ENCODE data around the gene OXER1. TPM values are rescaled to one million over a fixed set of nuclear protein-coding genes. Genes with fewer than 3 reads are reported as not detected.
A peak's percentile ranks its signal among the peaks of the same experiment; 100 is the strongest.

Gene OXER1
- total and polyA plus RNA-seq, 2 experiments from 2014 or later, result not detected

DNA sequence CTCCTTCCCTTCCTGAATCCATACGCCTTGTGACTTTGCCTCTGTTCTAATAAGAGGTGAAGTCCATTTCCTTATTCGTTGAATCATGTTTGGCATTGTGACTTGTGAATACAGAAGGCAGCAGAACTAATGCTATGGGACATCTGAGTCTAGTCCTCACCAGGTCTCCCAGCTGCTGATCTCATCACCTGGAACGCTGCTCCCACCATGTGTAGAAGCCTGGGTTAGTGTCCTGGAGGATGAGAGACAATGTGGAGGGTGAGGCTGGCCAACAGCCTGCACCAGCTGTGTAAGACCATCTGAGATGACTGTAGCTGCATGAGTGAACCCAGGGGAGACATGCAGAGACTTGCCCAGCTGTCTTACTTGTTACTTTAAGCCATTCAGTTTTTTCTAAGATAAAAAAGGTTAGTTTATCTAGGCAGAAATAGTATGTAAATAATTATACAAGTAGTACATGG is 31.9 kb upstream of the OXER1 start:
- H3K27me3 ChIP-seq (replicated peaks; ENCODE audit: insufficient read depth), result peaks cover 24% of the 10 kb centered on the region
- H2AFZ ChIP-seq, result peak overlapping the region; percentile 35; the same call in 1 of the 2 replicates
- no peaks in the 10 kb centered on the region for H3K9me2 ChIP-seq (ENCODE audit: insufficient read depth)
- H3K4me1 ChIP-seq (ENCODE audit: insufficient read depth), result no peaks in the 10 kb centered on the region
- H3F3A ChIP-seq (ENCODE audit: insufficient read depth), result no peaks in the 10 kb centered on the region
- in situ Hi-C loops (cut with MboI), result no loop called here
- no peaks in the 10 kb centered on the region for H3K9me3 ChIP-seq (ENCODE audit: low read depth)
- H3K36me3 ChIP-seq (ENCODE audit: low read depth), result no peaks in the 10 kb centered on the region
- WGBS, 2 experiments (ENCODE audit: low coverage in 1 of 2, low lambda C conversion rate in 2 of 2, missing lambda C conversion rate in 2 of 2), result 43 to 52% methylated on average over 3 of the region's 3 CpGs
- DNase-seq, result no peak
- no peaks in the 10 kb centered on the region for H3K79me2 ChIP-seq (ENCODE audit: insufficient read depth)
- H3K9ac ChIP-seq, result no peak overlapping the region
- no peak overlapping the region for H3K27ac ChIP-seq
- no peak overlapping the region for H3K4me2 ChIP-seq (ENCODE audit: unreplicated experiment)
- TF ChIP-seq EZH2 (IDR thresholded peaks at IDR 0.05; ENCODE audit: insufficient read depth, poor library complexity, severe bottlenecking), result no peak
- H3K4me3 ChIP-seq, result no peak overlapping the region
- H4K20me1 ChIP-seq (ENCODE audit: insufficient read depth), result no peaks in the 10 kb centered on the region

DNA sequence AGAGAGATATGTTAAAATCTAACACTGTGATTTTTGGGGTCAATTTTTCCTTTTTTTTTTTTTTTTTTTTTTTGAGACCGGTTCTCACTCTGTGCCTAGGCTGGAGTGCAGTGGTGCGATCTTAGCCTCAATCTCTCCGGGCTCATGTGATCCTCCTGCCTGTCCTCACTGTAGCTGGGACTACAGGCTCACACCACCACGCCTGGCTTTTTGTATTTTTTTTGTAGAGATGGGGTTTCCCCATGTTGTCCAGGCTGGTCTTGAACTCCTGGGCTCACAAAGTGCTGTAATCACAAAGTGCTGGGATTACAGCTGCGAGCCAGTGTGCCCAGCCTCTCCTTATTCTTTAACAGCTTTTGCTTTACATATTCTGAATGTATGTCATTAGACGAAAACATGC is 31.3 kb upstream of the OXER1 start:
- Histone ChIP-seq H3K9ac (no peak overlapping the region), H3K27ac (no peak overlapping the region), H3K27me3 (replicated peaks; ENCODE audit: insufficient read depth) (peaks cover 24% of the 10 kb centered on the region), H3K9me3 (ENCODE audit: low read depth) (no peaks in the 10 kb centered on the region), H4K20me1 (ENCODE audit: insufficient read depth) (no peaks in the 10 kb centered on the region), H2AFZ (no peak overlapping the region), H3K79me2 (ENCODE audit: insufficient read depth) (no peaks in the 10 kb centered on the region), H3K36me3 (ENCODE audit: low read depth) (no peaks in the 10 kb centered on the region), H3K4me2 (ENCODE audit: unreplicated experiment) (no peak overlapping the region), H3K4me3 (no peak overlapping the region), H3F3A (ENCODE audit: insufficient read depth) (no peaks in the 10 kb centered on the region), H3K9me2 (ENCODE audit: insufficient read depth) (no peaks in the 10 kb centered on the region), H3K4me1 (ENCODE audit: insufficient read depth) (no peaks in the 10 kb centered on the region)
- no peak for DNase-seq
- in situ Hi-C loops (cut with MboI), result no loop called here
- TF ChIP-seq EZH2phosphoT487 (IDR thresholded peaks at IDR 0.05; ENCODE audit: insufficient read depth, low read depth), result no peak
- 85 to 88% methylated on average over 6 of the region's 6 CpGs for WGBS, 2 experiments (ENCODE audit: low coverage in 1 of 2, low lambda C conversion rate in 2 of 2, missing lambda C conversion rate in 2 of 2)

DNA sequence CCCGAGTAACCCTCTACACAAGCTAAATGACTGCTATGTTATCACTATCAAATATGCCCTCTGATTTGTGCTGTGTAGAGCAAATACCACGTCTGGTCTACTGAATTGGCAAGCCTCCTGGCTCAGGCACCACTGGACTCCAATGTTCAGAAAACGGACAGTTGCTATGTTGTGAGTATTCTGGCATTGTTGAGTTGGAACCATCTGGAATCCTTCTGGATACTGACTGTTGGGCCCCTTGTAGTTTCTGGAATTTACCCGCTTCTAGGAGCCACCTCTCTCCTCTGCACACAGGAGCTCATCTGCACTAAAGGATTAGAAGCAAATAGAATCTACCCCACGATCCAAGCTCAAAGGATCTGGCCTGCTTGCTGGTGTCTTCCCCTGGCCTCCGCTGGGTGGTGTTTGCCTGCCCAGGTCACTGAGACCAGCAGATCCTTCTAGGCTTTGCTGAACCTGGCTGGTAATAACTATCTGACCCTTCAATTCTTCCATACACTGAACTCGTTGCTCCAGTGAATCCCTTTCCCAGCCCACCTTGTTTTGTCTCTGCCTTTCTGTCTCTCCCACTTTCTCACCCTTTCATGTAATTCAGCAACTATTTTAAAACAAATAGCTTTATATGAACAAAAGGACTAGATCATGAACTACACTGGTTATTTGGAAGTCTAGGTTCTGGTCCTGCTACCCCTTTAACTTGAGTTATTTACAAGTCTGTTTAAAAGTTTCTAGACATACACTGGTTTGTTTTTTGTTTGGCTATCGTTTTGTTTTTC is 30.5 kb upstream of the OXER1 start:
- Histone ChIP-seq H3K9ac (no peak overlapping the region), H3K4me2 (ENCODE audit: unreplicated experiment) (no peak overlapping the region)
- 75 to 77% methylated on average over 8 of the region's 8 CpGs for WGBS, 2 experiments (ENCODE audit: low coverage in 1 of 2, low lambda C conversion rate in 2 of 2, missing lambda C conversion rate in 2 of 2)

DNA sequence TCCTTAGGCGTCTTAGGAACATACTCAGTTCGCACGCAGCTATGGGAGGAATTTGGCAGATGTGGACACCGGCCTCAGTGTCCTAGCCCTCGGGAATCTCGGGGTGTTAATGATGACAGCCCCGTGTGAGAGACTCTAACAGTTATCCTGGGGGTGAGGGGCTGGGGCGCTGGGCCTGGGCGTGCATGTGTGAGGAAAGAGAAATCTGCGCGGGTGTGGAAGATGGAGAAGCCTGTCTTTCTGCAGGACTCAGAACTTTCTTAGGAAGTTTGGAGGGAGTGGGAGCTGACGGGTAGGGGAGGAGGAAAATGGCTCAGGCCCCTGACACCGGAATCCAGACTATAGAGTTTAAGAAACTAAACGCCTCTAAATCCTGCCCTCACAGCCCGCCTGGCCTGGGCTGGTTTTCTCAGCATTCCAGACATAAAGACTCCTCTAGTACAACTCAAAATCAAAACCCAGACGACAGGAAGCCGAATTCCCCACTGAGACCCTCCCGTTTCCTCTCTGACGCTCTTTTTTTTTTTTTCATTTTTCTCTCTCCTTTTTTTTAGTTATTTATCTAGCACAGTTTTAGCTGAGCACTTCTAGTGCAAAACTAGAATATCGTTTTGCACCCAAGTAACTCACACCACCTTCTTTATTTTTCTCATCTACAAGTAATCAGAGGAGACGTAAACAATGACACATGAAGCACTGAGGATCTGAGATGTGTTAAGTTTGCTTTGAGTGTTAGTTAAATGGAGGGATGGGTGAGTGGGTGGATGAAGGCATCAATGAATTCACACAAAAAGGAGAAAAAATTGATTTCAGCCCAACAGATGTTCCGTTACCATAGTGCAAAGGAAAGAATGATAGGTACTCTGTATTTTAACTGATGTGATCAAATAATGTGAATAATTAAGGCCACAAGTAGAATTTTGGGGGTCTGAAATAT is 29.7 kb upstream of the OXER1 start:
- no peaks in the 10 kb centered on the region for H3K4me1 ChIP-seq (ENCODE audit: insufficient read depth)
- 26 to 29% methylated on average over 22 of the region's 22 CpGs for WGBS, 2 experiments (ENCODE audit: low coverage in 1 of 2, low lambda C conversion rate in 2 of 2, missing lambda C conversion rate in 2 of 2)
- peak overlapping the region; percentile 62 for H2AFZ ChIP-seq
- no peak for TF ChIP-seq EZH2 (IDR thresholded peaks at IDR 0.05; ENCODE audit: insufficient read depth, poor library complexity, severe bottlenecking)
- TF ChIP-seq EZH2phosphoT487 (IDR thresholded peaks at IDR 0.05; ENCODE audit: insufficient read depth, low read depth), result no peak
- no peak for DNase-seq
- no peaks in the 10 kb centered on the region for H4K20me1 ChIP-seq (ENCODE audit: insufficient read depth)
- H3K27me3 ChIP-seq (replicated peaks; ENCODE audit: insufficient read depth), result peaks cover 24% of the 10 kb centered on the region
- no peaks in the 10 kb centered on the region for H3F3A ChIP-seq (ENCODE audit: insufficient read depth)
- peak overlapping the region; percentile 49 for H3K4me2 ChIP-seq (ENCODE audit: unreplicated experiment)
- peak overlapping the region; percentile 65 for H3K4me3 ChIP-seq
- H3K27ac ChIP-seq, result no peak overlapping the region
- no peaks in the 10 kb centered on the region for H3K9me3 ChIP-seq (ENCODE audit: low read depth)
- no peaks in the 10 kb centered on the region for H3K9me2 ChIP-seq (ENCODE audit: insufficient read depth)
- H3K79me2 ChIP-seq (ENCODE audit: insufficient read depth), result no peaks in the 10 kb centered on the region
- in situ Hi-C loops (cut with MboI), result no loop called here
- H3K9ac ChIP-seq, result no peak overlapping the region
- H3K36me3 ChIP-seq (ENCODE audit: low read depth), result no peaks in the 10 kb centered on the region

More for the DNA sequence above, 30.5 kb upstream of the OXER1 start:
- Histone ChIP-seq H3F3A (ENCODE audit: insufficient read depth) (no peaks in the 10 kb centered on the region), H3K27ac (no peak overlapping the region), H3K4me1 (ENCODE audit: insufficient read depth) (no peaks in the 10 kb centered on the region), H3K4me3 (no peak overlapping the region), H3K9me3 (ENCODE audit: low read depth) (no peaks in the 10 kb centered on the region), H4K20me1 (ENCODE audit: insufficient read depth) (no peaks in the 10 kb centered on the region), H3K79me2 (ENCODE audit: insufficient read depth) (no peaks in the 10 kb centered on the region), H3K27me3 (replicated peaks; ENCODE audit: insufficient read depth) (peaks cover 24% of the 10 kb centered on the region), H3K36me3 (ENCODE audit: low read depth) (no peaks in the 10 kb centered on the region), H2AFZ (no peak overlapping the region), H3K9me2 (ENCODE audit: insufficient read depth) (no peaks in the 10 kb centered on the region)
- TF ChIP-seq EZH2phosphoT487 (IDR thresholded peaks at IDR 0.05; ENCODE audit: insufficient read depth, low read depth), result no peak
- TF ChIP-seq EZH2 (IDR thresholded peaks at IDR 0.05; ENCODE audit: insufficient read depth, poor library complexity, severe bottlenecking), result no peak
- in situ Hi-C loops (cut with MboI), result no loop called here
- no peak for DNase-seq

Data from GM23248 (cell line).